ENCODE results near the gene RLIM. TPM values are rescaled to one million over a fixed set of nuclear protein-coding genes. Genes with fewer than 3 reads are reported as not detected.

The RLIM gene
- total and polyA plus RNA-seq, 2 of the 13 experiments (the other 11 are each of a cell fraction or from before 2014, with no cell fraction given): 7.7 to 24.5 TPM

DNA sequence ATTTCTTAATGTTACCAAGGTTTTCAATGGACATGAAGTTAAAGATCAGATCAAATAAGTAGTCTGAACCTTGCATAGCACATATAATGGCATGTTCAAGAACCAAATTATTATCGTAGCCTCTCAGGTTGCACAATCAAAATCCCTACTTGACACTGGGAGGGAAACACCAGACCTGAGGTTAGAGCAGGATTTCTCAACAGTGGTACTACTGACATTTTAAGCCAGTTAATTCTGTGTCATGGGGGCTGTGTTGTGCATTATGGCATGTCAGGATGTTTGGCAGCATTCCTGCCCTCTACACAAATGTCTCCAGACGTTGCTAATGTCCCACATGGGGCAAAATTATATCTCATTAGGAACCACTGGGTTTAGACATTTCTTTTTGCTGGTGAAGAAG, 20.8 kb downstream of the RLIM start:
- ChIA-PET POLR2A (no interaction called here), CTCF (ENCODE audit: low intra/inter-chr PET ratio, low total read pairs) (no interaction called here)
- in situ Hi-C loops (cut with HindIII; ENCODE audit: extremely low pct_ligation_motif_present, low pct_unique_long_range_greater_than_20kb): no loop called here

DNA sequence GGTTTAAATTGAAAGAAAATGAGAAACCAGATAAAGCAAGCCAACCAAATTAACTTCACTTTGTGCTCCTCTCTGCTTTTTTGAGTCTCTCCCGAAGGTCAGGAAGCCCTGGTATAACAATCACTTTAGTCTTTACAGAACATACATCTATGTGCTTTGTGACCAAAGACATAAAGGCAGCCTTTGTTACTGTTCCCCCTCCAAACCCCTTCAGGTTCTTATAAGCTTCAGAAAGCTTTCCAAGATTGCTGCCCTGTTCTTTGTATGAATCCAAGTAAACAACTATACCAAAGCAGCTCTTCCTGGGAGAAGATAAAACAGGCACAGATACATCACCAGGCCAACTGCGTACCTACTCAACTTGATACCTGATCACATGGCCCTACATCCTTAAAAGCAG, 28.7 kb downstream of the RLIM start:
- Histone ChIP-seq H3K4me2 (ENCODE audit: low read depth, low read length) (no peak overlapping the region), H3K79me2 (ENCODE audit: insufficient read depth, low read length) (no peaks in the 10 kb centered on the region), H3K27ac (ENCODE audit: extremely low read length, insufficient read depth, low read length) (no peak overlapping the region), H3K9ac (ENCODE audit: insufficient read depth, low read depth, low read length) (no peak overlapping the region), H3K27me3 (ENCODE audit: control insufficient read depth in 1 of 2, insufficient read depth in 2 of 2, low read length in 2 of 2) (no peaks in the 10 kb centered on the region), H3K36me3 (replicated peaks in 1 of 2; ENCODE audit: control insufficient read depth in 1 of 2, insufficient read depth in 2 of 2, low read length in 2 of 2) (peaks cover 0 to 10% of the 10 kb centered on the region in 2 experiments; a peak in 1 of 5 replicates), H3K4me1 (ENCODE audit: insufficient read depth, low read length) (no peaks in the 10 kb centered on the region), H3K9me3 (ENCODE audit: low read length) (no peaks in the 10 kb centered on the region), H4K20me1 (ENCODE audit: insufficient read depth, low read length) (no peaks in the 10 kb centered on the region), H3K4me3 (replicated peaks in 1 of 3; ENCODE audit: insufficient read depth in 1 of 3, low read depth in 2 of 3, low read length in 3 of 3) (no peak overlapping the region), H2AFZ (ENCODE audit: low read length) (no peak overlapping the region)
- ATAC-seq: no peak
- ChIA-PET POLR2A (no interaction called here), CTCF (ENCODE audit: low intra/inter-chr PET ratio, low total read pairs) (no interaction called here)
- no peak for DNase-seq (ENCODE audit: low spot score)
- FAIRE-seq: no peak
- 100% methylated on average over 2 of the region's 2 CpGs for WGBS (ENCODE audit: low lambda C conversion rate)
- BruUV-seq (replicated peaks): no TSS peak
- in situ Hi-C loops (cut with HindIII; ENCODE audit: extremely low pct_ligation_motif_present, low pct_unique_long_range_greater_than_20kb) (no loop called here), intact Hi-C loops (cut with micrococcal nuclease; ENCODE audit: unreplicated experiment) (no loop called here)
- TF ChIP-seq MAFG (CRISPR knock-in tag; IDR thresholded peaks at IDR 0.05) (no peak), ELF3 (CRISPR knock-in tag; IDR thresholded peaks at IDR 0.05) (no peak), NR3C1 (CRISPR knock-in tag; IDR thresholded peaks at IDR 0.05) (no peak), ADNP (CRISPR knock-in tag; IDR thresholded peaks at IDR 0.05) (no peak), KMT2A (CRISPR knock-in tag; IDR thresholded peaks at IDR 0.05) (no peak), KDM6A (CRISPR knock-in tag; IDR thresholded peaks at IDR 0.05; ENCODE audit: low read depth) (no peak), BRD4 (CRISPR knock-in tag; IDR thresholded peaks at IDR 0.05) (no peak), SIN3A (IDR thresholded peaks at IDR 0.05; ENCODE audit: borderline replicate concordance, low read depth, low read length) (no peak)
- TF ChIP-seq, protein P1, sequence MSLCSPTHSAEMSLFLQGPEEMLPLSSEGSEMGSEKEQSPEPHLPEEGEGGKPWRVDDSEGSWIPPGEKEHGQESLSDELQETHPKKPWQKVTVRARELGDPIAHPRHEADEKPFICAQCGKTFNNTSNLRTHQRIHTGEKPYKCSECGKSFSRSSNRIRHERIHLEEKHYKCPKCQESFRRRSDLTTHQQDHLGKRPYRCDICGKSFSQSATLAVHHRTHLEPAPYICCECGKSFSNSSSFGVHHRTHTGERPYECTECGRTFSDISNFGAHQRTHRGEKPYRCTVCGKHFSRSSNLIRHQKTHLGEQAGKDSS (CRISPR knock-in tag; IDR thresholded peaks at IDR 0.05; ENCODE audit: borderline replicate concordance, low read depth): no peak
- TF ChIP-seq, protein P2, sequence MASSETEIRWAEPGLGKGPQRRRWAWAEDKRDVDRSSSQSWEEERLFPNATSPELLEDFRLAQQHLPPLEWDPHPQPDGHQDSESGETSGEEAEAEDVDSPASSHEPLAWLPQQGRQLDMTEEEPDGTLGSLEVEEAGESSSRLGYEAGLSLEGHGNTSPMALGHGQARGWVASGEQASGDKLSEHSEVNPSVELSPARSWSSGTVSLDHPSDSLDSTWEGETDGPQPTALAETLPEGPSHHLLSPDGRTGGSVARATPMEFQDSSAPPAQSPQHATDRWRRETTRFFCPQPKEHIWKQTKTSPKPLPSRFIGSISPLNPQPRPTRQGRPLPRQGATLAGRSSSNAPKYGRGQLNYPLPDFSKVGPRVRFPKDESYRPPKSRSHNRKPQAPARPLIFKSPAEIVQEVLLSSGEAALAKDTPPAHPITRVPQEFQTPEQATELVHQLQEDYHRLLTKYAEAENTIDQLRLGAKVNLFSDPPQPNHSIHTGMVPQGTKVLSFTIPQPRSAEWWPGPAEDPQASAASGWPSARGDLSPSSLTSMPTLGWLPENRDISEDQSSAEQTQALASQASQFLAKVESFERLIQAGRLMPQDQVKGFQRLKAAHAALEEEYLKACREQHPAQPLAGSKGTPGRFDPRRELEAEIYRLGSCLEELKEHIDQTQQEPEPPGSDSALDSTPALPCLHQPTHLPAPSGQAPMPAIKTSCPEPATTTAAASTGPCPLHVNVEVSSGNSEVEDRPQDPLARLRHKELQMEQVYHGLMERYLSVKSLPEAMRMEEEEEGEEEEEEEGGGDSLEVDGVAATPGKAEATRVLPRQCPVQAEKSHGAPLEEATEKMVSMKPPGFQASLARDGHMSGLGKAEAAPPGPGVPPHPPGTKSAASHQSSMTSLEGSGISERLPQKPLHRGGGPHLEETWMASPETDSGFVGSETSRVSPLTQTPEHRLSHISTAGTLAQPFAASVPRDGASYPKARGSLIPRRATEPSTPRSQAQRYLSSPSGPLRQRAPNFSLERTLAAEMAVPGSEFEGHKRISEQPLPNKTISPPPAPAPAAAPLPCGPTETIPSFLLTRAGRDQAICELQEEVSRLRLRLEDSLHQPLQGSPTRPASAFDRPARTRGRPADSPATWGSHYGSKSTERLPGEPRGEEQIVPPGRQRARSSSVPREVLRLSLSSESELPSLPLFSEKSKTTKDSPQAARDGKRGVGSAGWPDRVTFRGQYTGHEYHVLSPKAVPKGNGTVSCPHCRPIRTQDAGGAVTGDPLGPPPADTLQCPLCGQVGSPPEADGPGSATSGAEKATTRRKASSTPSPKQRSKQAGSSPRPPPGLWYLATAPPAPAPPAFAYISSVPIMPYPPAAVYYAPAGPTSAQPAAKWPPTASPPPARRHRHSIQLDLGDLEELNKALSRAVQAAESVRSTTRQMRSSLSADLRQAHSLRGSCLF (CRISPR knock-in tag; IDR thresholded peaks at IDR 0.05; ENCODE audit: borderline replicate concordance): no peak
- TF ChIP-seq, protein P3, sequence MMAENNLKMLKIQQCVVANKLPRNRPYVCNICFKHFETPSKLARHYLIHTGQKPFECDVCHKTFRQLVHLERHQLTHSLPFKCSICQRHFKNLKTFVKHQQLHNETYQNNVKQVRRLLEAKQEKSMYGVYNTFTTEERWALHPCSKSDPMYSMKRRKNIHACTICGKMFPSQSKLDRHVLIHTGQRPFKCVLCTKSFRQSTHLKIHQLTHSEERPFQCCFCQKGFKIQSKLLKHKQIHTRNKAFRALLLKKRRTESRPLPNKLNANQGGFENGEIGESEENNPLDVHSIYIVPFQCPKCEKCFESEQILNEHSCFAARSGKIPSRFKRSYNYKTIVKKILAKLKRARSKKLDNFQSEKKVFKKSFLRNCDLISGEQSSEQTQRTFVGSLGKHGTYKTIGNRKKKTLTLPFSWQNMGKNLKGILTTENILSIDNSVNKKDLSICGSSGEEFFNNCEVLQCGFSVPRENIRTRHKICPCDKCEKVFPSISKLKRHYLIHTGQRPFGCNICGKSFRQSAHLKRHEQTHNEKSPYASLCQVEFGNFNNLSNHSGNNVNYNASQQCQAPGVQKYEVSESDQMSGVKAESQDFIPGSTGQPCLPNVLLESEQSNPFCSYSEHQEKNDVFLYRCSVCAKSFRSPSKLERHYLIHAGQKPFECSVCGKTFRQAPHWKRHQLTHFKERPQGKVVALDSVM (CRISPR knock-in tag; IDR thresholded peaks at IDR 0.05): no peak

More for the DNA sequence above, 20.8 kb downstream of the RLIM start:
- Histone ChIP-seq H3K9me3 (ENCODE audit: low read length) (no peaks in the 10 kb centered on the region), H3K79me2 (ENCODE audit: insufficient read depth, low read length) (no peaks in the 10 kb centered on the region), H2AFZ (ENCODE audit: low read length) (no peak overlapping the region), H3K4me3 (replicated peaks in 1 of 3; ENCODE audit: insufficient read depth in 1 of 3, low read depth in 2 of 3, low read length in 3 of 3) (no peak overlapping the region), H3K9ac (ENCODE audit: insufficient read depth, low read depth, low read length) (no peak overlapping the region), H3K27ac (ENCODE audit: extremely low read length, insufficient read depth, low read length) (no peak overlapping the region), H3K4me2 (ENCODE audit: low read depth, low read length) (no peak overlapping the region), H3K4me1 (ENCODE audit: insufficient read depth, low read length) (no peaks in the 10 kb centered on the region), H4K20me1 (ENCODE audit: insufficient read depth, low read length) (no peaks in the 10 kb centered on the region), H3K36me3 (replicated peaks in 1 of 2; ENCODE audit: control insufficient read depth in 1 of 2, insufficient read depth in 2 of 2, low read length in 2 of 2) (peaks cover 2 to 27% of the 10 kb centered on the region in 2 experiments; a peak in 4 of 5 replicates), H3K27me3 (ENCODE audit: control insufficient read depth in 1 of 2, insufficient read depth in 2 of 2, low read length in 2 of 2) (no peaks in the 10 kb centered on the region)
- WGBS (ENCODE audit: low lambda C conversion rate): 91% methylated on average over 2 of the region's 2 CpGs
- no TSS peak for BruUV-seq (replicated peaks)
- TF ChIP-seq POGZ (CRISPR knock-in tag; IDR thresholded peaks at IDR 0.05) (no peak), EED (CRISPR knock-in tag; IDR thresholded peaks at IDR 0.05) (no peak), BORCS8-MEF2B (CRISPR knock-in tag; IDR thresholded peaks at IDR 0.05) (no peak)
- ATAC-seq: no peak
- no peak for FAIRE-seq
- intact Hi-C loops (cut with micrococcal nuclease; ENCODE audit: unreplicated experiment): no loop called here
- DNase-seq (ENCODE audit: low spot score): no peak

Data from HepG2 (cell line).